Activated CD8-positive, alpha-beta memory T cell treated with anti-CD3 and anti-CD28 coated beads, Interleukin-2, amount 50 U/mL, for 24 hours (primary cell): Measurements from ENCODE around the gene ITPKB.

Experiments used
- DNase-seq: peaks from one replicate; pipeline ENCODE4 v3.0.0-alpha.2; 2020; ENCODE audit errors: extremely low read depth

Gene ITPKB

GRCh38 chr1:226685196-226685820, 53.8 kb downstream of the ITPKB start:
- no peak for DNase-seq

- DNase-seq: no peak
Observed at GRCh38 chr1:226684026-226684425, 55.1 kb downstream of the ITPKB start.

GRCh38 chr1:226682871-226683814, 55.9 kb downstream of the ITPKB start:
- no peak for DNase-seq

GRCh38 chr1:226681652-226682493, 57.2 kb downstream of the ITPKB start:
- no peak for DNase-seq

- DNase-seq: no peak
Observed at GRCh38 chr1:226680653-226681052, 58.4 kb downstream of the ITPKB start.

- no peak for DNase-seq
Observed at GRCh38 chr1:226679853-226680516, 59.1 kb downstream of the ITPKB start.

GRCh38 chr1:226679262-226679661, 59.8 kb downstream of the ITPKB start:
- no peak for DNase-seq

- DNase-seq: no peak
Observed at GRCh38 chr1:226678701-226679100, 60.4 kb downstream of the ITPKB start.

GRCh38 chr1:226678251-226678650, 60.8 kb downstream of the ITPKB start:
- no peak for DNase-seq

- no peak for DNase-seq
Observed at GRCh38 chr1:226677027-226678020, 61.8 kb downstream of the ITPKB start.

GRCh38 chr1:226676381-226676780, 62.7 kb downstream of the ITPKB start:
- DNase-seq: no peak

- DNase-seq: no peak
Observed at GRCh38 chr1:226675715-226676357, 63.2 kb downstream of the ITPKB start.

GRCh38 chr1:226674892-226675714, 64.0 kb downstream of the ITPKB start:
- no peak for DNase-seq

- no peak for DNase-seq
Observed at GRCh38 chr1:226672339-226672762, 66.7 kb downstream of the ITPKB start.

- no peak for DNase-seq
Observed at GRCh38 chr1:226671277-226671676, 67.8 kb downstream of the ITPKB start.

- no peak for DNase-seq
Observed at GRCh38 chr1:226670073-226670472, 69.0 kb downstream of the ITPKB start.

- no peak for DNase-seq
Observed at GRCh38 chr1:226668173-226668560, 70.9 kb downstream of the ITPKB start.

- DNase-seq: no peak
Observed at GRCh38 chr1:226666692-226667091, 72.4 kb downstream of the ITPKB start.

- DNase-seq: no peak
Observed at GRCh38 chr1:226666164-226666506, 72.9 kb downstream of the ITPKB start.
